Bone marrow (tissue), 2 donors: ENCODE data around the gene DDIAS.
"Not testable (repeated sequence)": the region's sequence is repeated elsewhere in the genome, so short reads cannot be mapped to it uniquely, and the experiment has no call there.

Experiments
- DNase-seq, 2 donors: peaks; one replicate each; lab custom pipeline; 2025; lab: John Stamatoyannopoulos, UW

The DDIAS gene, protein sequence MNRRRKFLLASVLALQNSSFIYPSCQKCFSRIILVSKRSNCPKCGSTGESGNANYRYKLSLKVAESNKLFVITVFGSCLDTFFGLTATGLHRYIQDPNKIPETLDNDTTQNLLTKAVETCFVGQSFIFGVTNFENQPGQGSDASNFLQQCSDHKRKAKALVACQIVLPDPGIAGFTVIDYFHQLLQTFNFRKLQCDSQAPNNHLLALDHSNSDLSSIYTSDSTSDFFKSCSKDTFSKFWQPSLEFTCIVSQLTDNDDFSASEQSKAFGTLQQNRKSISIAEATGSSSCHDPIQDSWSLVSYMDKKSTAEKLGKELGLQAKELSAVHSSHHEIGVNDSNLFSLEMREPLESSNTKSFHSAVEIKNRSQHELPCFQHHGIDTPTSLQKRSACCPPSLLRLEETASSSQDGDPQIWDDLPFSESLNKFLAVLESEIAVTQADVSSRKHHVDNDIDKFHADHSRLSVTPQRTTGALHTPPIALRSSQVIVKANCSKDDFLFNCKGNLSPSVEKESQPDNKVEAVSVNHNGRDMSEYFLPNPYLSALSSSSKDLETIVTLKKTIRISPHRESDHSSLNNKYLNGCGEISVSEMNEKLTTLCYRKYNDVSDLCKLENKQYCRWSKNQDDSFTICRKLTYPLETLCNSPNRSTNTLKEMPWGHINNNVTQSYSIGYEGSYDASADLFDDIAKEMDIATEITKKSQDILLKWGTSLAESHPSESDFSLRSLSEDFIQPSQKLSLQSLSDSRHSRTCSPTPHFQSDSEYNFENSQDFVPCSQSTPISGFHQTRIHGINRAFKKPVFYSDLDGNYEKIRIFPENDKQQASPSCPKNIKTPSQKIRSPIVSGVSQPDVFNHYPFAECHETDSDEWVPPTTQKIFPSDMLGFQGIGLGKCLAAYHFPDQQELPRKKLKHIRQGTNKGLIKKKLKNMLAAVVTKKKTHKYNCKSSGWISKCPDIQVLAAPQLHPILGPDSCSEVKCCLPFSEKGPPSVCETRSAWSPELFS

DNA sequence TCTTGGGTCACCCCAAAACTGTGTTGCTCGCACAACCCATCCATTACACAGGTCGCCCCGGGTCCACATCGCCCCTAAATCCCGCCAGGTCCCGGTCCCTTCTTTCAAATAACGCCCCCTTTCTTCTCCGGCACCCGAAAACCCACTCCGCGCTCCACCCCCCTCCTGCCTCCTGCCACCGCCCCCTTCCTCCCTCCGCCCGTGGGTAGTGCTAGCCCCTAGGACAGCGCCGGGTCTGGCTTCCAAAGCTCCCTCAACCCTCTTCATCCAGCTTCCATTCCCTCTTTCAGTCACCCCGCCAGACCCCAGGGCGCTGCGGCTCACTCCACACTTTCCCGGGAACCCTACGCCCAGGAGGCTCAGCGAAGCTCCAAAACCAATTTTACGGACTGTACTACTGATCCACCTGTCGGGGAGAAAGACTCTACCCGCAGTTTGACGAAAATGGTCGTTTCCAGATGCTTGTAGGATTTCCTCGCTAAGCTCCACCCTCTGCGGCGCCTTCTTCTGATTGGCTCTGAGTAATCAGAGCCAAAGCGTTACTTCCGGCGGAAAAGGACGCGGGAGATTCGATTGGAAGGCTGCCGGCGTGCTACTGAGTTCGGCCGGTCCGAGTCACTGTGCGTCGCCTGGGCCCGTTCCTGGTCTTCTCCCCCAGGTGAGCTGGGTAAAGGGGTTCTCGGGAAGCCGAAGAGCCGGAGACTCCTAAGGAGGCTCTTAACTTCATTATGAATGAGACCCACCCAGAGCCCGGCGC, at the start of gene DDIAS:
Gene DDIAS (plus strand): TSS at position 572 of the 757 bp plus-strand sequence. CDS start 13,003 bp downstream, outside the sequence.
- peak; percentile 84 to 93 for DNase-seq

DNA sequence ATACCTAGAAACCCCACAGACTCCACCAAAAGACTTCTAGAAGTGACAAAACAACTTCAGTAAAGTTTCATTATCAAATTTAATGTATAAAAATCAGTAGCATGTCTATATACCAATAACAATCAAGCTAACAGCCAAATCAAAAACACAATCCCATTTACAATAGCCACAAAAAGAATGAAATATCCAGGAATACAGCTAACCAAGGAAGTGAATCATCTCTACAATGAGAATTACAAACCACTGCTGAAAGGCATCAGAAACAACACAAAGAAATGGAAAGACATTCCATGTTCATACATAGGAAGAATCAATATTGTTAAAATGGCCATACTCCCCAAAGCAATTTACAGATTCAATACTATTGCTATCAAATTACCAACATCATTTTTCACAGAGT, 47.3 kb upstream of the DDIAS start:
- no peak for DNase-seq

DNA sequence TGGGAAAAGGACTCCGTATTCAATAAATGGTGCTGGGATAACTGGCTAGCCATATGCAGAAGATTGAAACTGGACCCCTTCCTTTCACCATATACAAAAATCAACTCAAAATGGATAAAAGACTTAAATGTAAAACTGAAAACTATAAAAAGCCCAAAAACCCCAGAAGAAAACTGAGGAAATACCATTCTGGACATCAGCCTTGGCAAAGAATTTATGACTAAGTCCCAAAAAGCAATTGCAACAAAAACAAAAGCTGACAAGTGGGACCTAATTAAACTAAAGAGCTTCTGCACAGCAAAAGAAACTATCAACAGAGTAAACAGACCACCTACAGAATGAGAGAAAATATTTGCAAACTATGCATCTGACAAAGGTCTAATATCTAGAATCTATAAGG, 46.6 kb upstream of the DDIAS start:
- not testable (repeated sequence) for DNase-seq

DNA sequence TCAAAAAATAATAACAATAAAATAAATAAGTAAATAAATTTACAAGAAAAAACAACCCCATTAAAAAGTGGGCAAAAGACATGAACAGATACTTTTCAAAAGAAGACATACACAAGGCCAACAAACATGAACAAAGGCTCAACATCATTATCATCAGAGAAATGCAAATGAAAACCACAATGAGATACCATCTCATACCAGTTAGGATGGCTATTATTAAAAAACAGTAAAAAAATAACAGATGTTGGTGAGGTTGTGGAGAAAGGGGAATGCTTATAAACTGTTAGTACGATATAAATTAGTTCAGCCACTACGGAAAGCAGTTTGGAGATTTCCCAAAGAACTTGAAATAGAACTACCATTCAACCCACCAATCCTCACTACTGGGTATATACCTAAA, 45.9 kb upstream of the DDIAS start:
- no peak for DNase-seq

DNA sequence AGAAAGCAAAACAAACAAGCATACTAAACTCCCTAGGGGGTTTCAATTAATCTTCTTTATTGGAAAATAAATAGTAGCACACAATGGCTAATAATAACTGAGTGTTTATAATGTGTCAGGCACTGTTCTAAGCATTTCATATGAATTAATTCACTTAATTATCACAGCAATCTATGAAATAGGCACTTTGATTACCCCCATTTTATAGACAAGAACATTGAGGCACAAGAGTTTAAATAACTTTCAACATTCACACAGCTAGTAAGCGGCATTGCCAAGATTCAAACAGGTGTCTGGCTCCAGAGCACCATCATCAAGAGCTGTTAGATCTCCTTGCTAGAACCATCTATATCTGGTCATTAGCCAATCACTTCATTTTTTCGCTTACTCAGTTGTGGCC, 44.4 kb upstream of the DDIAS start:
- DNase-seq = no peak

DNA sequence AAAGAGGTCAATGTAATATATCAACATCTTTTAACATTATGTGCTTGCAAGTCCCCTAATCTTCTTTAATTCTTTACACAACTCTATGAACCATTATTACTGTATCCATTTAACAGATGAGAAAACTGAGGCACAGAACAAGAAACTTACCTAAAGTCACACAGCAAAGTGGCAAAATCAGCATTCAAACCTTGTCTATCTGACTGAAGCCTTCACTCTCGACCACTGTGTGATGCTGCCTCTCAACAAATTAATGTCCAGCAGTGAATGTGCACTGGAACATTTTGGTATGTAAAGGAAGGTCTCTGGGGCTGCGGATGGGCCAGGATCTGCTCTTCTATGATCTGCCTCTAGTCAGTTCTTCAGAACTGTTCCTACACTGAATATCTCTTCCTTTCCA, 43.4 kb upstream of the DDIAS start:
- no peak for DNase-seq

DNA sequence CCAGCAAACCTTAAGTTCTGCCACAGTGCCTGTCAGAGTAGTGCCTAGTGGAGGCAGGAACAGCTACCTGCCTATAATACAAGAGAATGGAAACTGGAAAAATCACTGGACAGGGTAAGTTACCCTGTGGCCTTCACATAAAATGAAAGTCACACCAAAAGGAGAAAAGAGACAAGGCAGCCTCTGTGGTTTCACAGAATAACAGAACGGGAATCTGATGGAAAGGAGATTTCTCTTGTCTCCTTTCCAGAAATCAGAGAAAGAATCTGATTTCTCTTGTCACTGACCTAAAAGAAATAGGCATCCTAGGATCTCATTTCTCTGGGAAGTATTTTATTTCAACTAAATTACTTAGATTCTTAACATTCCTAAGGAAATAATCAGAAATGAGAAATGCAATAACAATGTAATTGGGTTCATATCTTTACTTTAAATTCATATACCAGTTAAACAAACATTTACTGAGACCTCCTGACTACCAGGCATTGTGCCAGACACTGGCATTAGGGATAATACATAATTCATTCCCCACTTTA, 42.9 kb upstream of the DDIAS start:
- DNase-seq = no peak

DNA sequence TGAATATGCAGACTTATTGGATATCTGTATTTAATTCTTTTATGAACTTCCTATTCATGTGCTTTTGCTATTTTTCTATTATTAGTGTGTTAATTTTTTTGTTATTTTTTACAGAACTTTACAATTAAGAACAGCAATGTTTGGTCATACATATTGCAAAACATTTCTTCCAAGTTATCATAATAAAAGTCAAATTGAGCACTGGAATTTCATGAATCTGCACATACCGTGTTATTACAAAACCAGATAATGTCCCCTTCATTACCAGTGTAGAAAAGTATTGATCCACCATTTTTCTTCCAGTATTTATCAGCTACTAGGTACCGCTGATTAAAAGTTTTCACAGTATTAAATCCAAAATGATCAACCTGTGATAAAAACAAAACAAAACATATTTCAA, 41.8 kb upstream of the DDIAS start:
- no peak for DNase-seq

DNA sequence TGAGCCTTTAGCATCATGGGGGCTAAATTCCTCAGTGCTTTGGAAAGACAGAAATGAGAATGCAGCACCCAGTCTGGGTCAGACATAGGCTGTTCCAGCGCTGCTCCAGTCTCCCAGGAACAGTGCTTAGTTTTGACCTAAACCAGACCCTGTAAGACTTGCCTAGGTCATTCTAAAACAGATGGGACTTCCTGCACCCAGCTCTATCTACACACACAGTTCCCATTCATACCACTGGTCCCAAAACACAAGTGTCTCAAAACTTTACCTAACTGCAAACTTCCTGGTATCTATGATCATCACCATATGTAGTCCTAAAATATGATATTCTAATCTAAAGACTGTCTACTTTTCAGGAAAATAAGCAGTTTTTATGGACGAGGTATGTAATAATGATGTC, 39.2 kb upstream of the DDIAS start:
- DNase-seq = no peak

DNA sequence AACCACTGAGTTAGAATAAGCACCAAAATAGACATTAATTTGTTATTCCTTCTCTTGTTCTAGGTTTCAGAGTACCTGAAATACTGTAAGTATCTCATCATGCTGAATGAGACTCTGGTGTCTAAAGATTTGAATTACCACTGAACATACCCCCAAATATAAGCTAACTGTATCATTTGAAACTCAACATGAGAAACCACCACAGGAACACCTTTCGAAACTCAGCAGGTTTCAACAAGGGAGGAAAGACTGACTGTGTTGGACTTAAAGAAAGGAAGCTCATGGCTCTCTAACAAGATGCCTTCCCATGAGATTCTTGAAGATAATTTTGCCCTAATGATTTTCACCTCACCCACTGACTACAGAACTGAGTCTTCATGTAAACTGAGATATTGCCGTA, 38.3 kb upstream of the DDIAS start:
- no peak for DNase-seq

DNA sequence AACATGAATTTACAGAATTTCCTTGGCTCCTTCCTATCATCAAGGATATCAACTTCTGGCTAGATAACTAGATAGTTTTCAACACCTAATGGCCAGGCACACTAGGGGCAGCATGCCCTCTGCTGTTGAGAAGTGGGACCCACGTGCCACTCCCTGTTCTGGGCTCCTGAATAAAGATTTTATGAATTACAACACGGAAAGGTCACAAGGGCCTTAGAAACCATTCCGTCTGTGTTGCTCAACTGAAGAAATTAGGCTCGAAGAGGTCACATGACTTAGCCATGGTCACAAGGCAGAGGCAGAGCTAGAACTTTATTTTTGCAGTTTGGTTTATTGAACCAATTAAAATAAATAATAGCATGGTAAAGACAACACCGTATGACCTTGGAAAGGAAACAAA, 37.3 kb upstream of the DDIAS start:
- no peak for DNase-seq

DNA sequence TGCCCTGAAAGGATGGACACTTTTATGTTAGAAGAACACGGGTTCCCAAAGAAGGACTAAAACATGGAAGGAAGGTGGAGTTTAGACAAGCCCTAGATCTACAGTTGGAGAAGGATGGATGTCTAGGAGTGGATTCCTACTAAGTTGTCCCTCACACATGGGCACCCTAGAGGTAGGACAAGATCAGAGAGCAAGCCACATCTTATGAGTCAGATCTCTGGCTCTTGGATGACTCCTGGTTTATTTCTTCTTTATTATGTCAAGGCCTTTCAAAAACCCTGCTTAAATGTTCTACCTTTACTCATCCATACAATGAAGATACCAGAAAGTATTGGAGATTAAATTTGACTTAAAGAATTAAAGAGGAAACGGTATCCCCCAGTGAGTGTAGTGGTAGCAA, 35.7 kb upstream of the DDIAS start:
- no peak for DNase-seq

DNA sequence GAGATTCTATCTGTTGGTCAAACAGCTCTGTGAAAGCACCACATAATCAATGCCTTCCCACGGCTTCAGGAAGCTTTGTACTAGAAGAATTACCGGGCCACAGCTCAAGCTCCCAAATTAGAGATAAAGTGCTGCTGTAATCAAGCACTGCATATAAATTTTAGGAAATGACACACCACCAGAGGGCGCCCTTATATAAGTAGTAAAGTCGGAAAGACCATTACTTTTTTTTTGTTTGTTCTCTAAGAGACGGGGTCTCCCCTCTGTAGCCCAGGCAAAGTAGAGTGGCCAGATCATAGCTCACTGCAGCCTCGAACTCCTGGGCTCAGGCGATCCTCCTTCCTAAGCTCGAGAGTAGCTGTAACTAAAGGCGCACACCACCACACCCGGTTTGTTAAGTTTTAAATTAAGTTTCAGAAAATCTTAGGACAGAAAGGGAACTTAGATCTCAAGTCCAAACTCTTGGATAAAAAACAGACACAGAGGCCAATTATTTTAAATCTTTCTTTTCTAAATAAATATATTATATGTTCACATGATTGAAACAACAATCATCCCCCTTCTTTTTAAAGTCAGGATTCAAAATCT, 33.9 kb upstream of the DDIAS start:
- DNase-seq = peak; percentile 26 to 77

DNA sequence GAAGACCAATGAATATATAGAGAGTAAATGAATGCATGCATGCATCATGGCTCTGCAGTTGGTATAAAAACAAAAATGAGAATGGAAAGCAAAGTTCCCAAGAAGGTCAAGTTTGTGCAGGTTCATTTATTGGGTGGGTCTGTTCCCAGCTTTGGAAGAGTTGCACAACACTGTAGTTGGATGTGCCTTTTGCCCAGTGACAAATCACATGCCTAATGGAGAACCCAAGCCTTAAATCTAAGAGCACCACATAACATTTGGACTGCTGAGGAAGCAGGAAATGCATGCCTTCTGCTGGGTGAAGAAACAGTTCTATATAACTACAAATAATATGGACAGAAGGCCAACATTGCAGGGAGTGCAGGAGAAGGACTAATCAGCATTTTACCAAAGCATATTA, 31.9 kb upstream of the DDIAS start:
- DNase-seq = no peak

DNA sequence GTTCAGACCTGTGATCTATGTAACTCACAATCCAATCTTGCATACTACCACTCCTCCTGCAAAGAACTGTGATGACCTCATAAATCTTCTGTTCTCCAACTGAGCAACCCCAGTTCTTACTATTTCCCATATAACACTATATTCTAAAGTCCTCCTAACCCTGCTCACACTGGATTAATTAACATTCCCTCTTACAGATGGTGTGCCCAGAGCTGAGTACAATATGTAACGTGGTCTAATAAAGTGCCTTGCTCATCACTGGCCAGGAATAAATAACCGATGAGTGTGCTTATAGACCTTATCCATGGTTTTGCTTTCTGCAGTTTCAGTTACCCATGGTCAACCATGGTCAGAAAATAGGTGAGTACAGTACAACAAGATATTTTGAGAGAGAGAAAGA, 29.9 kb upstream of the DDIAS start:
- no peak for DNase-seq

DNA sequence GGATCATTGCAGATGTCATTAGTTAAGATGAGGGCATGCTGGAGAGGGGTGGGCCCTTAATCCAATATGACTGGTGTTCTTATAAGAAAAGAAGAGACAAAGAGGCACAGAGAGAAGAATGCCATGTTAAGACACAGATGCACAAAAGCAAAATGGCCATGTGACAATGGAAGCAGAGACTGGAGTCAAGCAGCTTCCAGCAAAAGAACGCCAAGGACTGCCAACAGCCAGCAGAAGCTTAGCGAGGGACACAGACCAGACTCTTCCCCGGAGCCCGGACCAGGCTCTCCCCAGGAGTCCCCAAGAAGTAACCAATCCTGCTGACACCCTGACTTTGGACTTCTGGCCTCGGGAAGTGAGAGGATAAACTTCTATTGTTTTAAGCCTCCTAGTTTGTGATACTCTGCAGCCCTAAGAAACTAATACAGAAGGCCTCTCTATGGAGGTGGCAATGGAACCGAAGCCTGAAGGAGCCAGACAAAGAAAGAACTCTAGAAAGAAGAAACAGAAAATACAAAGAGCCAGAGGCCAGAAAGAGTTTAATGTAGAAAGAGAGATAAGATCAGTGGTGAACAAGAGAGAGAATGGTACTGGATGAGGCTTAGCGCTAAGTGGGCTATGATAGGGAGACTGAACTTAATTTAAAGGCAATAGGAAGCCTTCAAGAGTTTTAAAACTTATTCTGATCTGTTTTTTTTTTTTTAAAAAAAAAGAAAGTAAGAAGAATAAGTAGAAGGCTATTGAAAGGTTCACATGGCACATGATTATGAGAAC, 29.0 kb upstream of the DDIAS start:
- DNase-seq = no peak

DNA sequence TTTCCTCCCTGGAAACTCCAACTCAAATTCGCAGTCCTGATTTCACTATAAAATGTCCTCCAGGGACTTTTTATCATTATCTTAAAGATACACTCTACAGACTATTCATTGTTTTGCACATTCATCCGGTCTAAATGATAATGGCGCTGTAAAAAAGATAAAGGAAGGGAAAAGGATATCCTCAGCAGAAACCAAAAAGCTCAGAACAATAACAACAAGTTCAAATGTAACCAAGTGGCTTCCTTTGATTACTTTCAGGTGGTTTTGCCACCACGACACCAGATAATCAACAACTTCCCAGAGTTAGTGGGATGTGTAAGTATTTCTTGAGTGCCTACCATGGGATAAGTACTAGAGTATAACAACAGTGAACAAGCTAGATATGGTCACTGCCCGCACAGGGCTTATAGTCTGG, 27.6 kb upstream of the DDIAS start:
- DNase-seq = no peak

DNA sequence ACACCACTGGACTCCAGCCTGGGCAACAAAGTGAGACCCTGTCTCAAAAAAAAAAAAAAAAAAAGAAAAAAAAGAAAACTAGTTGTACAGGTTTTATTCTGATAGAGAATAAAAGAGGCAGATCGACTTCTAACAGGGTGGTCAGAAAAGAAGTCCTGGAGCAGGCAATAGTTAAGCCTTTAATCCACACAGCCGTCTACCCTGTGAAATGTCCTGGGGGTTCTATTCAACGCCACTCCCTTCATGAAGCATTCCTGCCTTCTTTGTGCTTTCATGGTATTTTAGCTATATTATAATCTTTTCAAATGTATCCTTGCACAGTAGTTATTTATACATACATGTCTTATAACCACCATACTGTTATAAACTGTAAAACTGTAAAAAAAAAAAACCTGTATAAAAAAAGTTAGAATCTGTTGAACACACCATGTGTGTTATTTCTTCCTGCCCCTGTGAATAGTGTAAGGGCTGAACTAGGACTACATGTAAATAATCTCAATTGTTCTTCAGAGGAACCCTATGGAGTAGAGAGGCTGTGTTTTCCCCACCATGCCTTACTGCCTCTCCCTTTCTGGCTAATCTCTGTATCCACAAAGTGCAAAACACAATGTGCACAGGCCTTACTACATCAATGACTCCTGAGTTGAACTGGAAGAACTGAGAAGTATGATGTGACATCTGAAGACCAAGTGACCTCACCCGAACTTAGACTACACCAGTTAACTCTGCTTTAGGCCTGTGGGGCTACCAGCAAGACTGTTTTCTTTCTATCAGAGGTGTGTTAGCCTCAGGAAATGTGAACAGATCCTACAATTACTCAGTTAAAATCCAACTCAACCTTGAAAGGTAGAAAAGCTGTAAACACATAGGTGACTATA, 26.7 kb upstream of the DDIAS start:
- no peak for DNase-seq

DNA sequence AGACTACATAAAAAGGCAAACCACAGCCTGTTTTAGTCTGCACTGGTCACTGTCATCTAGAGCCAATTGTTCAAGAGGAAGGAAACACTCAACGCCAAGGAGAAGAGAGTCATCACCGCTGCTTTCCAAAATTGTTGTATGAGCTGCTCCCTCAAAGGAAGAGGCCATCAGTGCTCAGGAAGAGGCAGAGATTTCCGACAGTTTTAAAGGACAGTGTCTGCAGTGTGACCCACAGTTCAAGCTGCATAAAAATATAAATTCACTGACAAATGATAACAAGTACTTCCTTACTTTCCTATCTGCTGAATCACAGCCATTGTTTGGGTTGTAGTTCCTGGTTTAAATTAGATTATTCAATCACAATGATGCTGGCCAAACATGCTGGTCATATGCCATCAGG, 17.7 kb upstream of the DDIAS start:
- no peak for DNase-seq
